NCI-H460 (cell line): ENCODE measurements around the gene TMEM167A. TPM values are rescaled to one million over a fixed set of nuclear protein-coding genes. Genes with fewer than 3 reads are reported as not detected.

Experiments
- DNase-seq: peaks from one replicate; pipeline ENCODE4 v3.0.0-alpha.2; 2016; ENCODE audit warnings: low read depth; ENCODE audit errors: extremely low read depth
- total RNA-seq: library from RNA; depleted of rRNA; stranded (reverse); fragments of >200 nt; shearing (Covaris generic); gene quantifications from 2 replicates; pipeline ENCODE4 v1.2.3, GENCODE V29; 2014

Gene TMEM167A
- total RNA-seq, 1 experiment from 2014 or later: 92.5 TPM

DNA sequence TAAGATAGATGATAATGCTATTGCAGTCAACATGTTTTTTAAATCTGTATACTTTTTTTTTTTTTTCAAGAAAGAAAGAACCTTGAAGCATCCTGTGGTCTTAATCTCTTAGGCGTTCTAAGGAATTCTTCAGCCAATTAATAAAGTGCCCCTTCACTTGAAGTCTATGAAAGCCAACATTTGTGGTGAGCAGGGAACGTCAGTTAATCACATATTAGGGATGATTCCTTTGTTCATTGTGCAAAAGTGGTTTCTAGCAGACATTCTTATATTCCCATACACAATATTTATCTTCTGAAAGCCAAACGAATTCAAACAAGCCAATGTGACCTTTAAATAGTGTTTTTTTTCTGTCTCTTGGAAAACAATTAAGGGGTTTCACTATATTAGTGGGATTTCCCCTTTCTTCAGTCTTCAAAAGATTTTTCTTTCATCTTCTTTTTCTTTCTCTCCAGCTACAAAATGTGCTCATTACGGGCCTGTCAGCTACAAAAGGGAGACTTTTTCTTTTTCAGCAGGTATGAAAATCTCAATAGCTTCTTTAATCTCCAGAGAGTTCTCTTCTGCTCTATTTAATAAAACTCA, 40.1 kb downstream of the TMEM167A start:
- DNase-seq: no peak

DNA sequence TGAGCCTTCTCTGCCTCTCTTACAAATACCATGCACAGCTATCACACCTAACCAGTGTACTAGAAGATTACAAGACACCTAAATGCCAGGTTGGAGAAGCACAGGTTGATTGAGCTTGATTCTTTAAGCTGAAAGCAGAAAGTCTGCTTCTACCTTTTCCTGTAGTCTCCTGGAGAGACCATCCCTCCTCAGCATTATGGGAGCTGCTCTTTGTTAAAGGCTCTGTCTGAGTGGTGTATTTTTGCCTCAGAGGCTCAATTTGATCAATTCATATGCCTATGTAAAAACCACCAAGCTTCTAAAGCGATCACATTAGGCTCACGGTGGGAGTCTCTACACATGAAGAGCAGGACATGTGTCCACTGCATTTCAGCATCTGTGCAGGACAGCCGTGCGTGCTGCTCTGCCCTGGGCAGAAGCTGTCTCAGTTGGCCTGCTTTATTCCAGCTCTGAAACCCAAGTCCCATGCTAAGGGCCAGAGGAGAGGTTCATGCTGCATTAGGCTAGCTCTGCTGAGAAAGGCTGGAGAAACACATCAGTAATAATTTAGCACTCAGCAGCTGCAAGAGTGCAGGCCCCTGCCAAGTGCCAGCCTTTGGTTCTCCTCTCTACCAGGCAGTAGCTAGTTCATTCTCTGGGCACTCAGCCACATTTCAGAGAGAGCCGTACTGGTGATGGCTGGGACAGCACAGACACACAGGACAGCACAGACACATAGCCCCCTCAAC, 41.7 kb downstream of the TMEM167A start:
- DNase-seq: no peak

DNA sequence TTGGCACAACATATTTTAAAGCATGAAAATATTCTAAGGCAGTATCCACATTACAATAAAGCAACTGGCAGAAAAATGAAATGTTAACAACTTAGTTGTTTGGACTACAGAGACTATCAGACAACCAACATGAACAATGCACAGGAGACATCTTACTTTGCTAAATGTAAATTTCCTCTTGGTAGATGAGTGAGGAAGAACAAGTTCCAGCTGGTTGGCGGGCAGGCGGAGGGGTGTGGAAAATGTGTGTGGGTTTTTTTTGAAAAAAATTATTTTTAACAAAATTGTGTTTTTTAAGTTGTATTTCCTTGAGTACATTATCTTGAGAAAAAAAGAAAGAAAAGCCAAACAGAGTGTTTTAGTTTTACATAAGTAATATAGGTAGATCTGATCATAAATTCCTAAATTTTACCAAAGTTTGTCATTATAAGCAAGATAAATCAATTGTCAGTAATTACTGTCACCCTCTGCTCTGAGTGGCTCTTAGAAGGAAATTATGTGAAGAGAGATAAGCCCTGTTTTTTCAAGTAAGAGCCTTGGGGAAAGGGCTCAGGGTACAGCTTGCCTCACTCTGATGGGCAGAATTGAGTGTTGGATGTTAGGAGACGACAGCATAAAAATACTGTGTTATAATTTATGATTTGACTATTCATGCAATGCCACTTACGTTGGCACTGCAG, 42.5 kb downstream of the TMEM167A start:
- no peak for DNase-seq

DNA sequence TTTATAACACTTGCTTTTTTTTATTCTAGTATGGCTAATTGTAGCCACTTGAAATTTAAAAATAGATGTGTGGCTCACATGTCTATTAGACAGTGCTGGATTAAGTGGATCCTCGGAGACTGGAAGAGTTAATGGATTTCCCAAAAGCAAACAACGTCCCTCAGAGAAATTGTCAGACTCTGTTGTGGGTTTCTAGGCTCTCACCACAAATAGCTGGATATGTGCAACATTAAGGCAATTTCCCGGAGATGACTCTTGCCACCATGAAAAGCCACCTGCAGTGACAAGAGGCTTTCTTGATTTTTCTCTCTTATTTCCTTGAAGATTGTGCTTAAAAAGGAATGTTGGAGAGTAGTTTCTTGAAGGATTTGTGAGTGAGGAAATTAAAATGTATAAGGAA, 43.2 kb downstream of the TMEM167A start:
- DNase-seq: no peak

GRCh38 chr5:83031381-83031780, 45.8 kb downstream of the TMEM167A start:
- DNase-seq: no peak

- DNase-seq: peak; percentile 4
Observed at GRCh38 chr5:83029912-83030311, 47.3 kb downstream of the TMEM167A start.

GRCh38 chr5:83026930-83027687, 50.1 kb downstream of the TMEM167A start:
- no peak for DNase-seq

DNA sequence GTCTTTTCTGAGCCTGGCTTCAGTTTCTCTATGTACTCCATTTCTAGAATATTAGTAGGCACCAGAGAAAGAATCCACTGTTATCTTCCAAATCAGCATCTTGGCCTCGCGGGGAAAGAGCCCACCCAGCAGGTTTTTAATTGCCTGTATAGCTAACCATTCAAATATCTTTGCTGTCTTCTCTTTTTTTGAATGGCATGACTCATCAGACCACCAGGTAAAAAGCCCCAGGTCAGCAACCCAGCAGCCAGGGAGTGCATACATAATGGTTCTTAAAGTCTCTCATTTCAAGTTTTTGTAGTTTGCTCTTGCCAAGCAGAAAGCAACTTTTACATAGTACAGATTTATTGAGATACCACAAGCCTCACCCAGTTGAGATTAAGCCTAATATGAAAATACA, 50.7 kb downstream of the TMEM167A start:
- DNase-seq: no peak

- DNase-seq: no peak
Observed at GRCh38 chr5:83025690-83026478, 51.3 kb downstream of the TMEM167A start.

DNA sequence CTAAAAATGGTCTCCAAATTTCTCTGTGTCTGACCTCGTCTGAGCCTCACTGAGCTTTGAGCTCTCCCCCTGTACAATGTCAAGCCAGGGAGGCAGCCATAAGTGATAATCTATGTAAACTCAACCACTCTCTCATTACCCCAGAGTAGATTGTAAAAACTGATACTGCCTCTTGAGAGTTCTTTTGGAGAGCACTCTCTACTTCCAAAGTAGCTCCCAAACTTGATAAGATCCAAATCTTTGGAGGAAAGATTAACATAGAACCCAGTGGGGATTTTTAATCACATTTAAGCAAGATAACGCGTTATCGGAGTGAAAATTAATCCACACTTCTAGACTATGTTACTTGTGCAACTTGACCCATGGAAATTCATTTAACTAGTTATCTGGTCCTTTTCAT, 54.9 kb downstream of the TMEM167A start:
- no peak for DNase-seq

DNA sequence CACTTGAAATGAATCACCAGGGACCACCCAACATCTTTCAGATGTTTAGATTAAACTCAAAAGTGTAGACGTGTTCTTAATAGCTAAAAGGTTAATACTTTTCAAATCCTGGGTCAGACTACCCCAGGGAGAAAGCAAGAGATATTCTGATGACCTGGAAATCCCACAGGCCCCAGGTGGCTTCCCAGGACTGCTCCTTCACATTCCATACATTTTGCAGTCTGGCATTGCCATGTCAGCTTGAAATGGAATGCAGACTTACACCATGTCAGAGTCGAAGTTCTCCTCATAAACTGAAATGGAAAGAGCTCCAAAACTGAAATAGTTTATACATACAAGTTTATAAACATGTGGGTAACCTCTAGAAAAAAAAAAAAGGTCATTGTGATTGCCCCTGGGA, 61.5 kb downstream of the TMEM167A start:
- no peak for DNase-seq

DNA sequence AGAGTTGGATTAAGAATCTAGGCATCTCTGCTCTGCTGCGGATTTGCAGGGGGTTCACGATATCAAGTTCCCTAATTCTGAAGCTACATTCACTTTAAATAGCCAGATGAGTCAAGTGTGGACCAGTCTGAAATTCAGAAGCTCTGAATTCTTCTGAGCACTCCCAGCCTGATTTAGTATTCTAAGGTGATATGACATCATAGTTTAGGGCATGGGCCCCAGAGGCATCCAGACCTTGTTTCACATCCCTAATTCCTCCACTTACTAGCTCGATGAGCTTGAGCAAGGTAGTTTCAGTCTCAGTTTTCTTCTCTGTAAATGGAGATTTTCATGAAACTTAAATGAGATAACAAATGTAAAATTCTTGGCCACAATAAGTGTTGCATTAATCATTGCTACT, 65.2 kb downstream of the TMEM167A start:
- DNase-seq: no peak

GRCh38 chr5:83009408-83009807, 67.8 kb downstream of the TMEM167A start:
- DNase-seq: no peak

DNA sequence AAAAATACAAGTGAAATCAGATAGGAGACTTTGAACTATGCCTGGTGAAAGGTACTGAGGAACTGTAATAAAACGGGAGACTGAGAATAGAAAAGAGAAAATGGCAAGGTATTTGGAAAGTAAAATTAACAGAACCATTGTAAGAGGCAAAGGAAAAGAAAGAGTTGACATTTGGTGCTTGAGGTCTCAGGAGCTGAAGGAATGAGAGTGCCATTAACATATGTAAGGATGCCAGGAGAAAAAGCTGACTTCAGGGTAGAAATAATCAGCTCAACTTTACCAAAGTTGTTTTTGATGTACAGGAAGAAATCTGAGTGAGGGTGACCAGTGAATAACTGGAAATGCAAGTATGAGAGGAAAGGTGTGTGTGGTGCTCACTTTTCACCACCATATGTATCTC, 69.4 kb downstream of the TMEM167A start:
- no peak for DNase-seq

DNA sequence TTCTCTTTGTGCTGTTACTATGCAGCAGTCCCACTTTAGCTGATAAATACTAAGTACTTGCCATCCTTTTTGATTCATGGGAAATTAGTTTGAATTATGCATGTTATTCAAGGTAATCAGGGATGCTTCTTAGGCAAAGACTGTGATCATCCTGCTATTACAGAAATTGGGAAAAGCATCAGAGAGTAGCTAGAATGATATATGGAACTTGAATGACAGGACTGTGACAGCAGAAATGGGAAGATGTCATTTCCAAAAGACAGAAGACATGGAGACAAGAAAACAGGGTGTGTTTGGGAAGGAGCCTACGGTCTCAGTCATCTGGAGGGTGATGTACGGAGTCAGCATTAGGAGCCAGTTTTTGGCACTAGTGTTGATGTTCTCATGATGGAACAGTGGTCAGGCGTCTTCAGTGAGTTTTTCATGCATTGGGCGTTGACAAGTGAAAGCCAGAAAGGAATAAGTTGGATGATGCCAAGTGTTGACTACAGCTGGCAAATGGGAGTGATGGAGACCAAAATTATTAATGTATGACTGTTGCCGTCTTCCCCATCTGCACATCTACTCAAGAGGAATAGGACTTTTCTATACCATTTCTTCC, 70.4 kb downstream of the TMEM167A start:
- no peak for DNase-seq

DNA sequence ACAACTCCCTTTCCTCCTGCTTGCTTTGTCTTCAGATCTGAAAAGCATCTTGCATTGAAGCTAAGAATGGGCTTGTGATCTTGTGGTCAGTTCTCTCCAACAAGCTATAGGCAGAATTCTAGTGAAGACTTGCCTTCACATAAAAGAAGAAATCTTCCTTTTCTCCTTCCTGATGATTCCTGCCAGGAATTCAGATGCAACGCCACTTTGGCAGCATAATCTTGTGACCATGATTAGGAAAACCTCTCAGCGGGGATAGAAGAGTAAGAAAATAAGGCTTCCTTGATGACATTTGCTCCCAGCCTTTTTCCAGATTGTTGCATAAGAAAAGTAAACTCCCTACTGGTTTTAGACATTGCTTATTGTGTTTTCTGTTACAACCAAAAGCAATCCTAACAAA, 73.4 kb downstream of the TMEM167A start:
- DNase-seq: no peak
